Right atrium auricular region (tissue), 2 donors: ENCODE data around the gene CNTNAP2. TPM values are rescaled to one million over a fixed set of nuclear protein-coding genes. Genes with fewer than 3 reads are reported as not detected.

ENCODE experiments used
- DNase-seq: peaks from one replicate; pipeline ENCODE4 v3.0.0-alpha.2; 2019; ENCODE audit warnings: low spot score
- H3K27ac ChIP-seq, 2 donors: fragments of 200-600 bp; sonication (generic); 1 replicate in 1 of 2; 2 replicates in 1 of 2; pipeline ENCODE4 v1.5.1; 2016 to 2019
- H3K27me3 ChIP-seq, 2 donors: fragments of 200-600 bp; sonication (generic); one replicate each; pipeline versions ENCODE4 v1.5.1 to v1.6.0; 2017 to 2019
- H3K36me3 ChIP-seq: fragments of 200-600 bp; sonication (generic); one replicate; pipeline ENCODE4 v1.5.1; 2016
- H3K4me1 ChIP-seq, 2 donors: fragments of 200-600 bp; sonication (generic); one replicate each; pipeline versions ENCODE4 v1.5.1 to v1.6.0; 2017 to 2019
- H3K4me3 ChIP-seq, 2 donors: fragments of 200-600 bp; sonication (generic); 1 replicate in 1 of 2; 2 replicates in 1 of 2; pipeline ENCODE4 v1.5.1; 2017 to 2019; ENCODE audit warnings: mild to moderate bottlenecking in 1 of 2, moderate library complexity in 1 of 2
- H3K9me3 ChIP-seq, 2 donors: fragments of 200-600 bp; sonication (generic); one replicate each; pipeline ENCODE4 v1.5.1; 2019
- total RNA-seq, 2 donors: library from RNA; depleted of rRNA; stranded (reverse); fragments of >200 nt; gene quantifications; one replicate each; pipeline ENCODE4 v1.1.0, GENCODE V29; 2016
- TF ChIP-seq, protein P1 (sequence below), 2 donors: fragments of 200-600 bp; sonication (generic); IDR thresholded peaks; one replicate each; pipeline ENCODE4 v1.5.1; 2019; ENCODE audit warnings: antibody characterized with exemption in 2 of 2

The CNTNAP2 gene
- total RNA-seq, 2 donors from 2014 or later = 1.1 to 1.7 TPM

GRCh38 chr7:147523056-147523455 lies 1406.5 kb downstream of the CNTNAP2 start:
- H3K27me3 ChIP-seq = no peaks in the 10 kb centered on the region
- TF ChIP-seq, protein P1, sequence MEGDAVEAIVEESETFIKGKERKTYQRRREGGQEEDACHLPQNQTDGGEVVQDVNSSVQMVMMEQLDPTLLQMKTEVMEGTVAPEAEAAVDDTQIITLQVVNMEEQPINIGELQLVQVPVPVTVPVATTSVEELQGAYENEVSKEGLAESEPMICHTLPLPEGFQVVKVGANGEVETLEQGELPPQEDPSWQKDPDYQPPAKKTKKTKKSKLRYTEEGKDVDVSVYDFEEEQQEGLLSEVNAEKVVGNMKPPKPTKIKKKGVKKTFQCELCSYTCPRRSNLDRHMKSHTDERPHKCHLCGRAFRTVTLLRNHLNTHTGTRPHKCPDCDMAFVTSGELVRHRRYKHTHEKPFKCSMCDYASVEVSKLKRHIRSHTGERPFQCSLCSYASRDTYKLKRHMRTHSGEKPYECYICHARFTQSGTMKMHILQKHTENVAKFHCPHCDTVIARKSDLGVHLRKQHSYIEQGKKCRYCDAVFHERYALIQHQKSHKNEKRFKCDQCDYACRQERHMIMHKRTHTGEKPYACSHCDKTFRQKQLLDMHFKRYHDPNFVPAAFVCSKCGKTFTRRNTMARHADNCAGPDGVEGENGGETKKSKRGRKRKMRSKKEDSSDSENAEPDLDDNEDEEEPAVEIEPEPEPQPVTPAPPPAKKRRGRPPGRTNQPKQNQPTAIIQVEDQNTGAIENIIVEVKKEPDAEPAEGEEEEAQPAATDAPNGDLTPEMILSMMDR (IDR thresholded peaks at IDR 0.05) = no peak
- no peak for DNase-seq
- no peak overlapping the region for H3K4me3 ChIP-seq
- no peaks in the 10 kb centered on the region for H3K36me3 ChIP-seq
- no peaks in the 10 kb centered on the region for H3K9me3 ChIP-seq
- no peak overlapping the region for H3K27ac ChIP-seq
- no peaks in the 10 kb centered on the region for H3K4me1 ChIP-seq

- H3K27ac ChIP-seq = no peak overlapping the region
- no peaks in the 10 kb centered on the region for H3K36me3 ChIP-seq
- H3K4me1 ChIP-seq = no peaks in the 10 kb centered on the region
- no peaks in the 10 kb centered on the region for H3K9me3 ChIP-seq
- no peak overlapping the region for H3K4me3 ChIP-seq
- DNase-seq = no peak
- H3K27me3 ChIP-seq = no peaks in the 10 kb centered on the region
- TF ChIP-seq, protein P1 (IDR thresholded peaks at IDR 0.05) = no peak
Observed at GRCh38 chr7:147524726-147525250, 1408.2 kb downstream of the CNTNAP2 start.

DNA sequence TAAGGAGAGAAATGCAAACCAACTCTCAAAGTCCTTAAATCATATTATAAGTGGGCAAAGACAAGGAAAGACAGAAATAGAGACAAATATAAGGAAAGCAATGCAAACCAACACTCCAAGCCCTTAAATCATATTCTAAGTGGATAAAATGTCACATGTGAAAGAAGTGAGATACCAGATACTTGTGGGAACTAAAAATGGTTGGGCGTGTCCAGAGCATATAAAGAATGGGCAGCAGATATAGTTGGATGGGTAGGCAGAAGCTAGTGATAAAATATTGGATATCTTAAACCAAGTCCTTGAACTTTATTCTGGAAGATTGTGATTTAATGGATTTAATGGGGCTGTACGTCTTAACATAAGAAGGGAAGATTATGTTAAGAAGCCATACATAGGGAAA lies 1408.7 kb downstream of the CNTNAP2 start:
- DNase-seq = no peak
- no peak overlapping the region for H3K4me3 ChIP-seq
- TF ChIP-seq, protein P1 (IDR thresholded peaks at IDR 0.05) = no peak
- H3K27ac ChIP-seq = no peak overlapping the region
- no peaks in the 10 kb centered on the region for H3K27me3 ChIP-seq
- H3K9me3 ChIP-seq = no peaks in the 10 kb centered on the region
- H3K36me3 ChIP-seq = no peaks in the 10 kb centered on the region
- H3K4me1 ChIP-seq = no peaks in the 10 kb centered on the region

DNA sequence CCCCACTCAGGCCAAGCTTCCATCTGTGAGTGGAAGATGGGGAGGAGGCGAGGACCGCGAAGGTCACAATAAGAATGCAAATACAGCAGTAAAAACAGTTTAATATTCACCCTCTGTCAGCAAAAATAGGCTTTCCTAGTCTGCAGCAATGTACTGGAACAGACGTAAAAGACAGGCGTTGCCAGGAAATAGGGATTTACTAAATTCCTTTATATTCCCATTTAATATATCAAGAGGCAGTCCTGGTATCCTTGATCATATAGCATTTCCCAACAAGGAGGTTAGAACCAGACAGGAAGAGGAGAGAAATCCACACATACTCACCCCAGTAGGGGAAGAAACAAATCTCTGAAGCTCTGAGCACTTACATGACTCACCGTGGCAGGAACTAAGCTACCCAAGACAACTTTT lies 1419.1 kb downstream of the CNTNAP2 start:
- Histone ChIP-seq H3K27ac (no peak overlapping the region), H3K4me3 (no peak overlapping the region), H3K27me3 (no peaks in the 10 kb centered on the region), H3K9me3 (no peaks in the 10 kb centered on the region), H3K4me1 (no peaks in the 10 kb centered on the region), H3K36me3 (no peaks in the 10 kb centered on the region)
- no peak for DNase-seq
- TF ChIP-seq, protein P1 (IDR thresholded peaks at IDR 0.05) = no peak

- TF ChIP-seq, protein P1 (IDR thresholded peaks at IDR 0.05) = no peak
Observed at GRCh38 chr7:147539685-147540084, 1423.1 kb downstream of the CNTNAP2 start.

DNA sequence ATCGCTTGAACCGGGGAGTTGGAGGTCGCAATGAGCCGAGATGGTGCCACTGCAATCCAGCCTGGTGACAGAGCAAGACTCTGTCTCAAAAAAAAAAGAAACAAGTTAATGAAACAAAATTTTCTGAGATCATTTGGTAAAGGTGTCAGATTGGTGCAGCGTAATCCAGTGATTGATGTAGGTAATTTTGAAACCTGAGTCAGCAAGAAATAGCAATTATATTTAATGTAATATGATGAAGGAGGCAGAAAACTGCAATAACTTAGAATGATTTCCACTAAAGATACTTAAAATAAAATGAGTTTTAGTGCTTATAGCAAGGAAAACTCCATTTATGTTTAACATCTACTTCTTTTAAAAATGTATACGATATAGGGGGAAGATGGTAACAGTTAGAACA lies 1424.1 kb downstream of the CNTNAP2 start:
- Histone ChIP-seq H3K4me3 (no peak overlapping the region), H3K27ac (no peak overlapping the region), H3K36me3 (no peaks in the 10 kb centered on the region), H3K27me3 (no peaks in the 10 kb centered on the region), H3K4me1 (no peaks in the 10 kb centered on the region), H3K9me3 (no peaks in the 10 kb centered on the region)
- DNase-seq = no peak
- TF ChIP-seq, protein P1 (IDR thresholded peaks at IDR 0.05) = no peak

More at GRCh38 chr7:147539685-147540084, 1423.1 kb downstream of the CNTNAP2 start:
- no peaks in the 10 kb centered on the region for H3K4me1 ChIP-seq
- H3K27ac ChIP-seq = no peak overlapping the region
- H3K27me3 ChIP-seq = no peaks in the 10 kb centered on the region
- no peak overlapping the region for H3K4me3 ChIP-seq
- H3K36me3 ChIP-seq = no peaks in the 10 kb centered on the region
- no peaks in the 10 kb centered on the region for H3K9me3 ChIP-seq
- no peak for DNase-seq
